GM12892 (cell line): ENCODE data around the gene TRIM9.

ENCODE experiments used
- DNase-seq: peaks from one replicate; pipeline ENCODE4 v3.0.0; 2011; ENCODE audit not compliant: insufficient read length
- FAIRE-seq: peaks from 2 replicates; lab custom pipeline; 2011; peaks lifted over from hg19 to GRCh38; lab: Jason Lieb, UNC
- POLR2A ChIP-seq: IDR thresholded peaks from 2 replicates; pipeline ENCODE4 v1.6.1; 2011; ENCODE audit warnings: low read depth, low read length, control low read depth
- POLR2AphosphoS5 ChIP-seq: IDR thresholded peaks from 2 replicates; pipeline ENCODE4 v1.6.1; 2011; ENCODE audit warnings: low read depth, low read length, control low read depth
- TAF1 ChIP-seq: IDR thresholded peaks from 2 replicates; pipeline ENCODE4 v1.6.1; 2011; ENCODE audit warnings: low read depth, mild to moderate bottlenecking, control low read depth, low read length, borderline replicate concordance

The TRIM9 gene

DNA sequence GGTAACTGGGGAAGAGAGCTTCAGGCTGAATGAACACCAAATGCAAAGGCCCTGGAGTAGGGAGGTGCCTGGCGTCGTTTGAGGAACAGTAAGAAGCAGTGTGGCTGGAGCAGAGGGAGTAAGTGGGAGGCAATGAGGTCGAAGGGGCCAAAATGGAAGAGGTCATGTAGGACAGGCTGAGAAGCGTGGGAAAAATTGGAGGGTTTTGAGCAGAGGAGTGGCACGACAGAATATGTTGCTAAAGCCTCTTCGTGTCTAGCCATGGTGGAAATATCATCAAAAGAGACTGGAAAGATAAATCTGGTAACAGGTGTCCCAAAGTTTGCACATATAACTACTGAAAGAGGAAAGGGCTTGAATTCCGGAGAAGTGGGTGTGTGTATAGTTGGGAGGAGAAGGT, 1.9 kb downstream of the TRIM9 start:
- FAIRE-seq (no peak), DNase-seq (no peak)
- TF ChIP-seq TAF1 (no peak), POLR2A (no peak), POLR2AphosphoS5 (no peak)

GRCh38 chr14:51089278-51089677, 5.6 kb downstream of the TRIM9 start:
- peak; percentile 30 for FAIRE-seq
- DNase-seq, result no peak
- TF ChIP-seq POLR2A, result no peak
- no peak for TF ChIP-seq POLR2AphosphoS5
- TF ChIP-seq TAF1, result no peak

DNA sequence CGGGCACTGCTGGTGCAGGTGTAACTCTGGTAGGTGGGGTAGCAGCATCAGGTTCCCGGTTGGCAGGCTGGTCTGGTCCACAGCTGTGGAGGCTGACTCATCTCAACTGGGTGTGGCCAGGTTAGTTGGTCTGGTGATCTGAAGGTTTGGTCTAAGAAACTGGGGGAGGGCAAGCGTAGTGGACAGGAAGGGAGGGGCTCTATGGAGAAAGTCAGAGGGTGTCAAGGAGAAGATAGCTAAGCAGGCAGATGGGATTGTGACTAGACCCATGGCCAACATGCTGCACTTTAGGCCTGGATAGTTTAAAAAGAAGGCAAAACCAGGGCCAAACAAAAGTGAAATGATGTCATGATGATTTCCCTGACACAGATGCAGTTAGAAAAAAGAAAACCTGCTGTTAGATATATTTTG, 7.9 kb downstream of the TRIM9 start:
- FAIRE-seq (peak; percentile 50), DNase-seq (no peak)
- no peak for TF ChIP-seq TAF1
- no peak for TF ChIP-seq POLR2A
- no peak for TF ChIP-seq POLR2AphosphoS5

DNA sequence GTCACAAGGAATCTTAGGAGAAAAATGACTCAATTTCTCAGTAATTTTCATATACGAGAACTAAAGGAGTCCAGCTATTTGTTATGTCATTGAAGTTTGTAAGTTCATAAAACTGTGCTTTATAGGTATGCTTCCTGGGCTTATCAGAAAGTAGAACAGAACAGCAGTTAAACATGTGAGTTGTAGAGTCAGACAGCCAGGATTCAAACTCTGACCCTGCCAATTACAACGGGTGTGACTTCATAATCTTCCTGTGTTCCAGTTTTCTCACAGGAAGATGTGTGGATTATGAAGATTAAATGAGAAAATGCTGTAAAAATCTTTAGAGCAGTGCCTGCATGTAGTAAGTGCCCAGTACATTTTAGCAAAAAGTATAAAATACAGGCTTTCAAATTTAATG, 8.9 kb downstream of the TRIM9 start:
- TF ChIP-seq POLR2A (no peak), POLR2AphosphoS5 (no peak), TAF1 (no peak)
- DNase-seq, result no peak
- no peak for FAIRE-seq

GRCh38 chr14:51084962-51085361, 9.9 kb downstream of the TRIM9 start:
- no peak for FAIRE-seq
- no peak for DNase-seq
- TF ChIP-seq POLR2A (no peak), TAF1 (no peak), POLR2AphosphoS5 (no peak)

DNA sequence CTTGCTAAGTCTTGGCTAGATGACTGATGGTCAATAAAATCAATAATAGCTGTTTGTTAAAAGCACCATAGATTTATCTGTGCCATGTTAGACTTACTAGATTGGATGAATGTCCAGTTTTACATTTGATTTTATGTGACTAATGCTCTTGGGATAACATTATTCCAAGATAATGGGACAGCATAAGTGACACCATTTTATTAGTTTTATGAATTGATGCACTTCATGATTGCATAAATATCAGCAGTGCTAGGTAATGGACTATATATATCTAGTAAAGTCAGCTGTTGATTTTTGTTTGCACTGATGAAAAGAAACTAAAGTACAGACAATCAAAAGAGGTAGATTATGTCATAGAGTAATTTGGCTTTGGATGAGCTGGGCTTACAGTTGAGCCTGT, 10.4 kb downstream of the TRIM9 start:
- FAIRE-seq (no peak), DNase-seq (no peak)
- TF ChIP-seq TAF1, result no peak
- no peak for TF ChIP-seq POLR2A
- no peak for TF ChIP-seq POLR2AphosphoS5

GRCh38 chr14:51082349-51082748, 12.6 kb downstream of the TRIM9 start:
- TF ChIP-seq TAF1, result no peak
- no peak for TF ChIP-seq POLR2AphosphoS5
- DNase-seq (no peak), FAIRE-seq (no peak)

GRCh38 chr14:51081712-51082111, 13.2 kb downstream of the TRIM9 start:
- FAIRE-seq, result no peak
- TF ChIP-seq POLR2AphosphoS5, result no peak
- no peak for TF ChIP-seq TAF1
- no peak for TF ChIP-seq POLR2A
- no peak for DNase-seq

DNA sequence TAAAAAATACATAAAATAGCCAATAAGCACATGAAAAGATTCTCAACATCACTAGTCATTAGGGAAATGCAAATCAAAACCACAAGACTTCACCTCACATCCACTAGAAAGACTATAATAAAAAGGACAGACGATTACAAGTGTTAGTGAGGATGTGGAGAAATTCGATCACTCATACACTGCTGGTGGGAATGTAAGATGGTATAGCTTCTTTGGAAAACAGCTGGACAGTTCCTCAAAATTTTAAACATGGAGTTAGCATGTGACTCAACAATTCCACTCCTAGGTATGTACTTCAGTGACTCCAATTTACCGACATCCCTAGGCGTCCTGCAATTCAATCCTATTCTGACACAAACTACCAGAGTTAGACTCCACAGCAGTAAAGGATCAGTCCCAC, 13.7 kb downstream of the TRIM9 start:
- FAIRE-seq, result no peak
- TF ChIP-seq POLR2A, result no peak
- TF ChIP-seq TAF1, result no peak
- TF ChIP-seq POLR2AphosphoS5, result no peak

GRCh38 chr14:51080645-51081044, 14.3 kb downstream of the TRIM9 start:
- no peak for FAIRE-seq

More for the DNA sequence above, 13.7 kb downstream of the TRIM9 start:
- DNase-seq, result no peak

DNA sequence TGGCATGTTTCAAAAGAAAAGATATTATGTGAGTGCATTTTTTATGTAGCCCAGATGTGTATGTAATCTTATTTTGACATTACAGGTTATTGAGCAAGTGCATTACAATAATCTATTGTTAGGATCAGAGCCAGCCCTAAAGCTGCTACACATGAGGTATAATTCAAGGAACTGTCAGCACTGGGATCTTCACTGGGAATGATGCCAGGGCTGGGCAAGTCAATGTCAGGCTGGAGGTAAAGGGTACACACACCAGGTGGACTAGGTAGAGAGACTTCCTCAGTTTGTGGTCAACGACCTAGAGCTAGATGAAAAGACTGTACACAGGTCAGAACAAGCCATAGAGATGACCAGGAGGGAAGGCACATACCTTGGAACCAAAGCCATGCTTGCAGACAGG, 15.4 kb downstream of the TRIM9 start:
- FAIRE-seq, result no peak
- no peak for DNase-seq
- TF ChIP-seq POLR2A (no peak), TAF1 (no peak), POLR2AphosphoS5 (no peak)

More at GRCh38 chr14:51080645-51081044, 14.3 kb downstream of the TRIM9 start:
- no peak for DNase-seq
- no peak for TF ChIP-seq TAF1
- TF ChIP-seq POLR2AphosphoS5, result no peak
- TF ChIP-seq POLR2A, result no peak

DNA sequence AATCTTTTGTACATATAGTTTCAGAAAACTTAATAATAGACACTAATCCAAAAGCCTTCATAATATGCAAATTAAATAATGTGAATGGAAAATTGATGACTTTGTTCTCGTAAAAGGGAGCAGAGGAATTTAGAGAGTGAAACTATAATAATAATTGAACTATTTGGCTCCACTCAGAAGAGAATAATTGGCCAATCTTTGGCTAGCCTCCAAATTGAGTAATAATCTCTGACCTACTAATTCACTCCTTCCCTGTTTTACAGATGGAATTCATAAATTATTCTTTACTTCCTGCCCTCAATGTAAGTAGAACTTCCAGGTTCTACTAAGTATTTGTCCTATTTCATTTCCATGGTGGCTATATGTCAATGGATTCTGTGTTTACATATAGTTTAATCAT, 15.8 kb downstream of the TRIM9 start:
- TF ChIP-seq POLR2A (no peak), TAF1 (no peak), POLR2AphosphoS5 (no peak)
- FAIRE-seq (no peak), DNase-seq (no peak)

GRCh38 chr14:51074701-51075385, 20.1 kb downstream of the TRIM9 start:
- FAIRE-seq (no peak), DNase-seq (no peak)
- TF ChIP-seq TAF1, result no peak
- TF ChIP-seq POLR2AphosphoS5, result no peak
- no peak for TF ChIP-seq POLR2A
